Sigmoid colon (tissue), 7 donors: ENCODE measurements around the gene NCK1. TPM values are rescaled to one million over a fixed set of nuclear protein-coding genes. Genes with fewer than 3 reads are reported as not detected.

Experiments used
- DNase-seq: peaks from one replicate; pipeline ENCODE4 v3.0.0-alpha.2; 2019
- H3K27ac ChIP-seq, 4 donors: fragments of 200-600 bp; sonication (generic); one replicate each; pipeline ENCODE4 v1.5.1; 2016 to 2019; ENCODE audit warnings: mild to moderate bottlenecking in 1 of 4
- H3K27me3 ChIP-seq, 3 donors: fragments of 200-600 bp; sonication (generic); one replicate each; pipeline ENCODE4 v1.5.1; 2019; ENCODE audit warnings: mild to moderate bottlenecking in 1 of 3
- H3K36me3 ChIP-seq, 4 donors: fragments of 200-600 bp; sonication (generic); one replicate each; pipeline ENCODE4 v1.5.1; 2016 to 2019
- H3K4me1 ChIP-seq, 4 donors: fragments of 200-600 bp; sonication (generic); one replicate each; pipeline ENCODE4 v1.5.1; 2017 to 2019
- H3K4me3 ChIP-seq, 4 donors: fragments of 200-600 bp; sonication (generic); one replicate each; pipeline ENCODE4 v1.5.1; 2017 to 2019; ENCODE audit warnings: mild to moderate bottlenecking in 2 of 4, moderate library complexity in 1 of 4
- H3K9me3 ChIP-seq, 4 donors: fragments of 200-600 bp in 3 of 4; sonication (generic) in 3 of 4; one replicate each; pipeline versions ENCODE4 v1.5.1 to v1.6.1; 2013 to 2019
- CTCF ChIP-seq, 4 experiments: fragments of 450-650 bp in 3 of 4; fragments of 200-600 bp in 1 of 4; IDR thresholded peaks; one replicate each; pipeline ENCODE4 v1.5.1; 2016 to 2019; ENCODE audit warnings: antibody characterized with exemption in 4 of 4, mild to moderate bottlenecking in 3 of 4, moderate library complexity in 2 of 4
- EP300 ChIP-seq, 4 donors: sonication (generic); formaldehyde crosslinking; IDR thresholded peaks; one replicate each; pipeline ENCODE4 v1.6.1; 2017; ENCODE audit warnings: antibody characterized with exemption in 4 of 4
- POLR2A ChIP-seq, 2 donors: fragments of 450-650 bp; IDR thresholded peaks; one replicate each; pipeline ENCODE4 v1.6.1; 2016; ENCODE audit warnings: antibody characterized with exemption in 2 of 2, mild to moderate bottlenecking in 2 of 2, moderate library complexity in 2 of 2
- POLR2AphosphoS5 ChIP-seq, 4 donors: sonication (generic); formaldehyde crosslinking; IDR thresholded peaks; one replicate each; pipeline ENCODE4 v1.6.1; 2017; ENCODE audit warnings: antibody characterized with exemption in 4 of 4
- WGBS, 2 donors: extraction: QIAGEN DNeasy Blood & Tissue Kit; methylation state at CpG; one replicate each; pipeline ENCODE4 v1.1.7; 2013; 5-methylcytosine and 5-hydroxymethylcytosine counted together
- intact Hi-C: fragments of 100-400 bp; cut with DNase I; formaldehyde crosslinking; loops from one replicate; pipeline ENCODE4 v1.15.1; 2023
- polyA plus RNA-seq, 3 donors: library from polyadenylated mRNA; stranded (reverse); fragments of 200-250 nt; gene quantifications; one replicate each; pipeline ENCODE4 v1.2.3, GENCODE V29; 2013
- total RNA-seq, 4 donors: library from RNA; depleted of rRNA; stranded (reverse); fragments of >200 nt; gene quantifications; one replicate each; pipeline ENCODE4 v1.1.0, GENCODE V29; 2016
- donor health status: healthy with polysubstance abuse.
- donor health status: Bipolar disorder and iron deficiency.
- donor health status: healthy.

The NCK1 gene
- total and polyA plus RNA-seq, 7 donors: 25.5 to 55.1 (median 37.2) TPM

- peaks cover 0 to 39% (median 33%) of the 10 kb centered on the region in 4 donors for H3K4me1 ChIP-seq
- intact Hi-C loops: no loop called here
- WGBS, 2 donors: 92 to 95% methylated on average over 2 of the region's 2 CpGs
Measured at GRCh38 chr3:136840252-136840651, 21.8 kb upstream of the NCK1 start.

GRCh38 chr3:136842294-136842693 lies 19.7 kb upstream of the NCK1 start:
- peaks cover 0 to 19% (median 15%) of the 10 kb centered on the region in 4 donors for H3K4me1 ChIP-seq
- intact Hi-C loops: no loop called here
- H3K9me3 ChIP-seq: no peaks in the 10 kb centered on the region
- H3K27ac ChIP-seq: no peak overlapping the region
- H3K36me3 ChIP-seq: no peaks in the 10 kb centered on the region
- H3K27me3 ChIP-seq: no peaks in the 10 kb centered on the region
- no peak for TF ChIP-seq EP300 (IDR thresholded peaks at IDR 0.05)
- TF ChIP-seq POLR2AphosphoS5 (IDR thresholded peaks at IDR 0.05): no peak
- H3K4me3 ChIP-seq: no peak overlapping the region
- no peak for DNase-seq
- 95 to 96% methylated on average over 1 of the region's 1 CpG for WGBS, 2 donors

More at GRCh38 chr3:136840252-136840651, 21.8 kb upstream of the NCK1 start:
- Histone ChIP-seq H3K9me3 (no peaks in the 10 kb centered on the region), H3K4me3 (no peak overlapping the region), H3K36me3 (no peaks in the 10 kb centered on the region), H3K27ac (no peak overlapping the region), H3K27me3 (no peaks in the 10 kb centered on the region)
- DNase-seq: no peak
- no peak for TF ChIP-seq POLR2AphosphoS5 (IDR thresholded peaks at IDR 0.05)
- no peak for TF ChIP-seq POLR2A (IDR thresholded peaks at IDR 0.05)
- TF ChIP-seq EP300 (IDR thresholded peaks at IDR 0.05): no peak
- no peak for TF ChIP-seq CTCF (IDR thresholded peaks at IDR 0.05)

GRCh38 chr3:136844724-136845123 lies 17.3 kb upstream of the NCK1 start:
- TF ChIP-seq POLR2A (IDR thresholded peaks at IDR 0.05): no peak
- no peak for TF ChIP-seq EP300 (IDR thresholded peaks at IDR 0.05)
- no peak for TF ChIP-seq CTCF (IDR thresholded peaks at IDR 0.05)
- TF ChIP-seq POLR2AphosphoS5 (IDR thresholded peaks at IDR 0.05): no peak
- H3K9me3 ChIP-seq: no peaks in the 10 kb centered on the region
- intact Hi-C loops: no loop called here

GRCh38 chr3:136852180-136852579 lies 9.8 kb upstream of the NCK1 start:
- TF ChIP-seq POLR2A (IDR thresholded peaks at IDR 0.05) (no peak), EP300 (IDR thresholded peaks at IDR 0.05) (no peak), POLR2AphosphoS5 (IDR thresholded peaks at IDR 0.05) (no peak), CTCF (IDR thresholded peaks at IDR 0.05) (no peak)
- no peak for DNase-seq
- Histone ChIP-seq H3K27ac (no peak overlapping the region), H3K36me3 (no peaks in the 10 kb centered on the region), H3K4me3 (no peak overlapping the region), H3K4me1 (no peaks in the 10 kb centered on the region), H3K9me3 (no peaks in the 10 kb centered on the region), H3K27me3 (no peaks in the 10 kb centered on the region)
- 88 to 92% methylated on average over 4 of the region's 4 CpGs for WGBS, 2 donors
- intact Hi-C loops: no loop called here

More at GRCh38 chr3:136844724-136845123, 17.3 kb upstream of the NCK1 start:
- Histone ChIP-seq H3K36me3 (no peaks in the 10 kb centered on the region), H3K4me3 (no peak overlapping the region), H3K27ac (no peak overlapping the region), H3K4me1 (peaks cover 0 to 3% (median 1%) of the 10 kb centered on the region in 4 donors), H3K27me3 (no peaks in the 10 kb centered on the region)
- DNase-seq: no peak
- WGBS, 2 donors: 96 to 100% methylated on average over 1 of the region's 1 CpG

GRCh38 chr3:136856665-136857064 lies 5.3 kb upstream of the NCK1 start:
- intact Hi-C loops: no loop called here
- TF ChIP-seq CTCF (IDR thresholded peaks at IDR 0.05) (no peak), POLR2A (IDR thresholded peaks at IDR 0.05) (no peak), POLR2AphosphoS5 (IDR thresholded peaks at IDR 0.05) (no peak), EP300 (IDR thresholded peaks at IDR 0.05) (no peak)

More at GRCh38 chr3:136856665-136857064, 5.3 kb upstream of the NCK1 start:
- no peaks in the 10 kb centered on the region for H3K36me3 ChIP-seq
- peaks cover 0 to 15% (median 11%) of the 10 kb centered on the region in 4 donors for H3K4me1 ChIP-seq
- H3K9me3 ChIP-seq: no peaks in the 10 kb centered on the region
- H3K27me3 ChIP-seq: no peaks in the 10 kb centered on the region
- no peak overlapping the region for H3K27ac ChIP-seq
- no peak for DNase-seq
- H3K4me3 ChIP-seq: no peak overlapping the region
